ENCODE measurements around the gene CEP131. TPM values are rescaled to one million over a fixed set of nuclear protein-coding genes. Genes with fewer than 3 reads are reported as not detected.
"Not testable (repeated sequence)": the region's sequence is repeated elsewhere in the genome, so short reads cannot be mapped to it uniquely, and the experiment has no call there.

Gene CEP131
- total RNA-seq, 1 experiment from 2014 or later, result 33.8 TPM

DNA sequence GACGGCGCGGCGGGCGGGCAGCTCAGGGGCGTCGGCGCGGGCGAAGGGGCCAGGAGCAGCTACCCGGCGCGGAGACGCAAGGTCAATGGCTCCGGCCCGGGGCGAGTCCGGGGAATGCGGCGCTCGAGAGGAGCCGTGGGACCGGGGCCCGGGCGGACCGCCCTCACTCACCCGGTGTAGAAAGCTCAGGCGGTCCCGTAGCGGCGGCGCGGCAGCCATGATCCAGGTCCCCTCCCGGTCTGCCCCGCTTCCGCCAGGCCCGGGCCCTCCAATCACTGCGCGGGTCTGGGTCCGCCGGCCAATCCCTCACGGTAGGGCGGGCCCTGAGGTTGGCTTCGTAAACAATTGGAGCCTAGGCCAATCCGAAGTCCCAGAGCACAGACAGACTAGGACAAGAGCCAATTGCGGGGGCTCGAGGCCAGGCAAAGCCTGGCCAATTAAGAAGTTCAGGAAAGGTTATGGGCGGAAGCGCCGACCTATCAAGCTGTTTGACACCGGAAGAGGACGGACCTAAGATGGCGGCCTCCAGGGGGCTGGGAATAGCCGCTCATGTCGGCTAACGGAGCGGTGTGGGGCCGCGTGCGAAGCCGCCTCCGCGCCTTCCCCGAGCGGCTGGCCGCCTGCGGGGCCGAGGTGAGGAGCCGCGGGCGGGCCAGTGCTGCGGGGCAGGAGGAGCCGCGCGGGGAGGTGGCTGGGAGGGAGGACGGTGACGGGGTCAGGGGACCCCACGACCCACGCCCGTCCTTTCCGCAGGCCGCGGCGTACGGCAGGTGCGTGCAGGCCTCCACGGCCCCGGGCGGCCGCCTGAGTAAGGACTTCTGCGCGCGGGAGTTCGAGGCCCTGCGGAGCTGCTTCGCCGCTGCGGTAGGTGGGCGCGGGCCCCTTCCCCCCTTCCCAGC is 16.3 kb upstream of the CEP131 start, which contains the start of the genes NDUFAF8 and TEPSIN:
TSS of gene NDUFAF8 (plus strand) at position 504 of the 899 bp plus-strand sequence. CDS start at position 550, 46 bp downstream.
TSS of gene TEPSIN (minus strand) at position 241 of the 899 bp plus-strand sequence. CDS start at position 219, 22 bp downstream.
- DNase-seq (ENCODE audit: low read depth), result peak; percentile 99

- no peak for DNase-seq (ENCODE audit: low read depth)
These were observed 15.7 kb upstream of the CEP131 start for GRCh38 chr17:81238490-81238814.

DNA sequence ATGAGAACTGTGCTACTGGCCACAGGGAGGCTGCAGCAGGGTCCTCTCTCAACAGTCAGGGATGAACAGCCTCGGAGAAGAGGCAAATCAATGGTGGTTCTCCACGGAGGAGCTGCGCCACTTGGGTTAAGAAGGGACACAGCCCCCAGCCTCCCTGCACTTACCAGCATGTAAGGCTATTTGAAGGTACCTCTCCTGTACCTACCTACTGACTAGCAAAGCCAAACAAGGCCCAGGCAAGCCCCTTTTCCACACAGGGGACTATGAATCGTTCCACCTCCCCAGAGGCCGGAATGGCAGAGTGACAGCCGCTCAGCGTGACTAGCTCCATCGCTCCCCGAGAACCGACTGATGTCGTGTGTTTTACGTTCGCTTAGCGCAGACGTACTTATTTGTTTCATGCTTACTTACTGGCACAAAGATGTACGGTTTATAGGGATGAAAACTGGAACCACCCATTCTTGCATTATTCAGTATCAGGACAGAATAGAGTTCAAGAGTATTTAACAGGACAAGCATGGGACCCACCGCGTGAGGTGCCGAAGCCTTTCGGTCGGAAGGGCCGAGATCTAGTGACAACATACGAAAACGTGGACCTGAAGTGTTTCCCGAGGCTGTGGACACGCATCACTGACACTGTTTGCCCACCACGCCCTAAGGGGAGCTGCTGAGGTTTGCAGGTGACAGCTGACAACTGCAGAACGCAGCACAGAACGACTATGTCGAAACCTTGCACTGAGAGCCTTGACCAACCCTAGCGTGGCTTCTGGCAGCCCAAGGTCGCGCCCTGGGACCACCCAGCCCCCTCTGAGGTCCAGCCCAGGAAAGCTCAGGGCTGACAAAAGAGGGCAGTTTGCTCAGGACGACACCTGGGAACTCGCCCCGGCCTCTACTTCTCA is 15.1 kb upstream of the CEP131 start:
- no peak for DNase-seq (ENCODE audit: low read depth)

DNA sequence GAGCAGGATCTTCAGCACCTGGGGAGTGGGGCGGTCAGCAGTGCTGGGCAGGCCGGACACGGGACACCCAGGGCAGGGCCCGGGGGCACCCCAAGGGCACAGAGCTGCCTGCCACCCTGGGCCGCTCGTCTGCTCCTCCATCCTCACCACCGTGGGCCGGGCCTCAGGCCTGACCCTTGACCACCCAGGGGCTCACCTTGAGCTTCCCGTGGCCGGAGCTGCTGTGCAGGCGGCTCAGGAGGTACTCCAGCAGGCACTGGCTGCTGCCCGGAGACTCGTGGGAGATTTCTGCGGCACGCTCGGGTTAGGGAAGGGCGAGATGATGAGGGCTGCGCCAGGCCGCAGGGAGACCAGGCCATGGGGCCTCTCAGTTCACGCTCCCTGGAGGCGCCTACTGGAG is 14.0 kb upstream of the CEP131 start:
- no peak for DNase-seq (ENCODE audit: low read depth)

DNA sequence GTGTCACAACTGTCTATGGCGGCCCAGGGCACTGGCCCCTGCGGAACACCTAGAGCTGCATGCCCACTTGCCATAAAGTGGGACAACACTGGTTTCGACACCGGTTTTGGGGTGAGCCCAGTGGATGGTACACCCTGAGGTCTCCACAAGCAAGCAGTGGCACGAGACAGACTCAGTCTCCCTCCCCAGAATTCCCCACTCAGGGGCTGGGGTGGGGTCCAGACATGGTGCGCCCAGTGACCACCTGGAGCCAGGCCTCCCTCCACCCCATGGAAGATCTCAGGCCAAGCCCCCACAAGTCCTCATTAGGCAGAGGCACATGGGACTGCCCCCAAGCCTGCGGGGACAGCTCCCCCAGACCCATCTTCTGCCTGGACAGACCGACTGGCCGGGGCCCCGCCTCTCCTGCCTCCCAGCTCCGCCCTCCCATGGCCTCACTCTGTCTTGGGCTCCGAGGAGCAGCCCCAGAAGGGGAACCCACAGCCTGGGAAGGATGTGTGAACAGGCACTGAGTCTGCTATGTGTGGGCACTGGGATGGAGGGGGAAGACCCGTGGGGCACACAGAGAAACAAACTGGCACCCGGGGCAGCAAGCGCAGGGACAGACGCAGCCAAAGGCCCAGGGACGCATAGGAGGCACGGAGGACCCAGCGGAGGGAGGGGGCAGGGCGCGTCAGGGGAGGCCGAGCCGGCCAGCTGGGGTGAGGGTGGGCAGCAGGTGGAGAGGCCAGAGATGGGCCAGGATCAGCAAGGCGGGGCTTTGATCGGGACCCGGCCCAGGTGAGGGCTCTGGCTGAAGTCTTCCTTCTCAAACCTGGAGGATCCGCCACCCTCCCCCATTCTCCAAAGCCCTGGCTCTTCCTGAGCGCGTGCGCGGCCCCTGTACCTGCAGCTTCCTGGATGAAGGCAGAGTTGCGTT is 13.3 kb upstream of the CEP131 start:
- no peak for DNase-seq (ENCODE audit: low read depth)

GRCh38 chr17:81234940-81235821 is 12.4 kb upstream of the CEP131 start:
- no peak for DNase-seq (ENCODE audit: low read depth)

- DNase-seq (ENCODE audit: low read depth), result no peak
These were observed 11.7 kb upstream of the CEP131 start for GRCh38 chr17:81234506-81234855.

DNA sequence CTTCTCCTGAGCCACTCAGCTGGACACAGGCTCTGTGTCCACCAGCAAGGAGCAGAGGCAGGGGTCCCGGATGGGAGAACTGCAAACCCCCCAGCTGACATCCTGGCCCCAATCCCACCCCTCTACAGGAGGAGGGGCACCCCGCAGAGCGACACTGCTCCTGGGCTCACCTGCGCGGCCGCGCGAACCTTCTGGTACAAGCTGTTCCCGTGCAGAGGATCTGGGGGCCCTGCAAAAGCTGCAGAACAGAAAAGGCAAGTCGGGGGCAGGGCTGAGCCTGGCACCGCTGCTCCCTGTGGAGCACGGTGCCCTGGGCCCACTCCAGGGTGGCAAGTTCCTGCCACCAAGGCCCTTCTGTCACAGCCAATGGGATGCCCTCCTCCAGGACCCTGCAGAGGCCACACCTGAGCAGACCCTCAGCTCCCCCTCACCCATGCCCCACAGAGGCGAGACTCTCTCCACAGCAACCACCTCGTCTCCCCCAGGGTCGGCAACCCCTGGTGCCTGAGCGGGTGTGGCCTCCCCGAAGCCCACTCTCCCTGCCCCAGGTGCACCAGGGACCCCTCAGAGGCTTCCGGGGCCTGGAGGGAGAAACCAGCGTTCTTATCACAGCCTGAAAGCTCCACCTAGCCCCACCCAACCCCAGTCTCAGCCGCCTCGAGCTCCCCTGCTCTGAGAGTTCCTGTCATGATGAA is 11.2 kb upstream of the CEP131 start:
- no peak for DNase-seq (ENCODE audit: low read depth)

DNA sequence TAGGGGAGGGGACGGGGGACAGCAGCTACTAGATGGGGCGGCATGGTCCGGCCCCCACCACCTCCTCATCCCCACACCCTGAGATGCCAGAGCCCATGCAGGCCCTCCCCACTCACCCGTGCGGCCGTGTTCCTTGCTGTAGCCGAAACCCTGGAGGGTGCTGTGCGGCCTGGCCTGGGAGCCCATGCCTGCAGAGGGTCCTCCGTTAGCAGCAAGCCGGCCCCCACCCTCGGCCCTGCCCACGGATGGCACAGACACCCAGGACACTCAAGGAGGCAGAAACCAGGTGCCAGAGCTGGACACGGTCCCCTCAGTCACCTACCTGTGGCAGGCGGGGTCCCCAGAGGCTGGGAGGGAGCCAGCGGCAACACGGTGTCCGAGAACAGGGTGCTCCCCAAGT is 10.6 kb upstream of the CEP131 start:
- no peak for DNase-seq (ENCODE audit: low read depth)

DNA sequence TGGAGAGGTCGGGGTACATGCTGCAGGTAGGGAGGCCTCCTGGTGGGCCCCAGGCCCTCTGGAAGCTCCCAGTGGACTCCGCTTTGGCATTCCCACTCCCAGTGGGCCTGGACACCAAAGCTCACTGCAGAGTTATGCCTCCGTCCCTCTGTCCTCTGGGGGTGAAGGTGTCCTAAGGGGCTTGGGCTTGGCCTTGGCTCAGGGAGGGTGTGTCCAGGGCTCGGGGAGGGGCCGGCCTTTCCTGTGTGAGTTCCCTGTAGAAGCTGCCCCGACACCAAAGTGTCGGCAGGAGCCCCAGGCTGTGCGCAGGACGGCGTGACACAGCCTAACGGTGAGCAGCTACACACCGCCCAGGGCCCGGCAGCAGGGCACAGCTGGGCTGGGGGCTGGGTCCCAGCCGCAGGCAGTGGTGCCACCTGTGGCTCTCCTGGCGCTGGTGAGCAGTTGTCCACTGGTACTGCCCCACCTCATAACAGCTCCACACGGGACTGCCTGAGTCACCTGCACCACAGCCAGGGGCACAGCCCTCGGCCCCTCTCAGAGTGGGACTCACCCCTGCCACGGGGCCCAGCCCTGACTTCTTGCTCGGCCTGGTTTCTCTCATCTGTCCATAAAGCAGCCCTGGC is 10.0 kb upstream of the CEP131 start:
- no peak for DNase-seq (ENCODE audit: low read depth)

GRCh38 chr17:81231766-81232581 is 9.2 kb upstream of the CEP131 start:
- no peak for DNase-seq (ENCODE audit: low read depth)

DNA sequence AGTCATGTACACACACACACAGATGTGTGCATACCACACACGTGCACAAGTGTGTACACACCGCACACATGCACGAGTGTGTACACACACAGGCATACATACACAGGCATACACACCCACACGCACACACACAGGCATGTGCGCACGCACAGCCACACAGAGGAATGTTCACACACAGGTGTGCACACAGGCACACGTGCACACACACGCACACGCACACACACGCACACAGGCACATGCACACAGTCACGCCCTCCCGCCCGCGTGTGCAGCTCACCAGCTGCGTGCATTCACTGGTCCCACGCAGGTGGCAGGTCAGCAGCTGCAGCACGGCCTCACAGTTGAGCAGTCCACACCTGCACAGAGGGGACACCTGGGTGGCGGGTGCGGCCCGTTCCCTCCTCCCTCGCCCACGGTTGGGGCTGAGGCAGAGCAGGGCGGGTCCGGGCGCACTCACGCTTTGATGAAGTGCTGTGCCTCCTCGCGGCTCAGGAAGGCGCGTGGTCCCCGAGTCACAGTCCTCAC is 8.4 kb upstream of the CEP131 start:
- DNase-seq (ENCODE audit: low read depth), result no peak

GRCh38 chr17:81230043-81230820 is 7.5 kb upstream of the CEP131 start:
- DNase-seq (ENCODE audit: low read depth), result peak; percentile 48

DNA sequence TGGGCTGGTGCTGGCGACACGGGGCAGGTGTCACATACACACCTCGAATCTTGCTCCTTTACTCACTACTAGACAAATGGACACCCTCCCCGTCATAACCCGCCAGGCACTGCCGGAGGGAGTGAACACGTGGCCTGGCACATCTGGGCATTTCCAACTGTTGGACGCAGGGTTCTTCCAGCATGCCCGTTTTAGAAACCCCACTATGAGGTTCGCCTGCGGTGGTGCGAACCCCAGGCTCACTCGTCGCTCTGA is 6.8 kb upstream of the CEP131 start:
- DNase-seq (ENCODE audit: low read depth), result no peak

DNA sequence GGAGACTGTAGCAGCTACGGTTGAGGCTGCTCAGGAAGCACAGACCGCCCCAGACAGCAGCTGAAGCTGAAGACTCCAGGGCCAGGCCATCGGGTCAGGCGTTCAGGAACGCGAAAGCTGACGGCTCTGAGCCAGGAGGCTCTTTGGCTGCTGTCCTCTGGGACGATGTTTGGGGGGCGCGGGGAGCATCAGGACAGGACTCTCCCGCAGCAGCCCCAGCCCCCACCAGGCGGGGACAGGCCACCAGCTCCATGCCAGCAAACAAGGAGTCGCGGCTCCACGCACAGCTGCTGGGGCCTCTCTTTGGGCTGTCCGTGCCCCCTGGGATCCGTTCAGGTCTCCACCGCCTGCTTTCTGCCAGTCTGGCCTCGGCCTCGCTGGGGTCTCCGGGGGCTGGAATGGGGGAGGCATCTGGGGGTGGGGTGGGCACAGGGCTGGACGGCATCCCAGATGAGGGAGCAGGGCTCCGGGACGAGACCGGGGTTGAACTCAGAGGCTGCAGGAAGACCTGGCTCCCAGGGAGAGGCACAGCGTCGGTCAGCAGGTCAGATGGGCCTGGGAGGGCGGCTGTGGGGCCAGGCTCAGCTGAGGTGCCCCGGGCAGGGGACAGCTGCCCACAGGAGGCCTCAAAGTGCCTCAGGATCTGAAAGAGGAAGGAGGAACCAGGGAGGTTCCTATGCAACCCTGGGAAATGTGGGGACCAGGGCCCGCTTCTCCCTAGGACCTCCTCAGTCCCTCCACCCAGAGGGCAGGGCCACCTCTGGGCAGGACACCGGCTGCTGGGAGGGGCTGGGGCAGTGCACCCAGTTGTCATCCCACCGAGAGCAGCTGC is 6.3 kb upstream of the CEP131 start:
- DNase-seq (ENCODE audit: low read depth), result no peak

- DNase-seq (ENCODE audit: low read depth), result no peak
These were observed 5.7 kb upstream of the CEP131 start for GRCh38 chr17:81228420-81228819.

GRCh38 chr17:81227630-81228029 is 4.9 kb upstream of the CEP131 start:
- DNase-seq (ENCODE audit: low read depth), result not testable (repeated sequence)
